GM19324 (cell line): ENCODE results near the gene LRRC8E.
"Not testable (repeated sequence)": the region's sequence is repeated elsewhere in the genome, so short reads cannot be mapped to it uniquely, and the experiment has no call there.

Experiments used
- ATAC-seq: cut with Tn5 transposase; IDR thresholded peaks from one replicate; pipeline ENCODE4 v1.9.1; 2021; ENCODE audit warnings: mild to moderate bottlenecking, moderate library complexity; ENCODE audit not compliant: unreplicated experiment, low FRiP score

The LRRC8E gene

DNA sequence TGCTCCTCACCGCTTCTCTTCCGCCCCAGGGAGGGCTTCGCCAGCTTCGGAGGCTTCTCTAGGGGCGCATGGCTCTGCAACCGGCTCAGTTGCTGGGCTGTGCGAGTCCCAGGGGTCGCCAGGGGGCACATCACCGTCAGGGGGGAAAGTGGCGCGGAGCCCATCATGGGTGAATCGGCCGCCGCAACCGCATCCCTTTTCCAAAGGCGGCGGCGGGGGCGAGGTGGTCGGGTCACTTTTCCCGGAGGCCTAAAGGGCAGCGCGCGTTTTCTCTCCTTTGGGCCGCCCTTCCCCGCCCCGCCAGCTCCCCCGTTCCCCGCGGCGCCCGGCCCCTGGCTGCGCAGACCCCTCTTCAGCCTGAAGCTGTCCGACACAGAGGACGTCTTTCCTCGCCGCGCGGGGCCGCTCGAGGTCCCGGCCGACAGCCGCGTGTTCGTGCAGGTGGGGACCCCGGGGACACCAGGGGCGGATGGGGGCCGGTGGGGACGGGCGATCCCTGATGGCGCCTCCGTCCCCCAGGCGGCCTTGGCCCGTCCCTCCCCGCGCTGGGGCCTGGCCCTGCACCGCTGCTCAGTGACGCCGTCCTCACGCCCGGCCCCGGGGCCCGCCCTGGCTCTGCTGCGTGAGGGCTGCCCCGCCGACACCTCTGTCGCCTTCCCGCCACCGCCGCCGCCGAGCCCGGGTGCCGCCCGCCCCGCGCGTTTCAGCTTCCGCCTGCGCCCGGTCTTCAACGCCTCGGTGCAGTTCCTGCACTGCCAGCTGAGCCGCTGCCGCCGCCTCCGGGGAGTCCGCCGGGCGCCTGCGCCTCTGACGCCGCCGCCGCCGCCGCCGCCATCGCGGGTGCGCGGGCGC, 28.0 kb downstream of the LRRC8E start:
- ATAC-seq, result no peak

DNA sequence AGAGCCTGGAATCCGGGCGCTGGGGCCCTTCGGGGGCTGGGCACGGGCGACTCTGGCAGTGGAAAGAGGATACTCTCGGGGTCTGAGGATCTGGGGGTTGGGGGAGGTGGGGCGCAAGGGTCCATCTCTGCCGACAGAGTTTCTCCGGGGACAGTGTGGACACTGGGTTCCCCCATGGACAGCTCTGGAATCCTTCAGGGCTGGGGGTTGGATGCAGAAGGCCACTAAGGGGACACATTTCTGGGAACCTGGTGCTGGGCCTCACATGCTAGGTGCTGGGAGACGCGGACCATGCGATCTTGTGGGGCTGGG, 28.6 kb downstream of the LRRC8E start:
- ATAC-seq, result no peak

DNA sequence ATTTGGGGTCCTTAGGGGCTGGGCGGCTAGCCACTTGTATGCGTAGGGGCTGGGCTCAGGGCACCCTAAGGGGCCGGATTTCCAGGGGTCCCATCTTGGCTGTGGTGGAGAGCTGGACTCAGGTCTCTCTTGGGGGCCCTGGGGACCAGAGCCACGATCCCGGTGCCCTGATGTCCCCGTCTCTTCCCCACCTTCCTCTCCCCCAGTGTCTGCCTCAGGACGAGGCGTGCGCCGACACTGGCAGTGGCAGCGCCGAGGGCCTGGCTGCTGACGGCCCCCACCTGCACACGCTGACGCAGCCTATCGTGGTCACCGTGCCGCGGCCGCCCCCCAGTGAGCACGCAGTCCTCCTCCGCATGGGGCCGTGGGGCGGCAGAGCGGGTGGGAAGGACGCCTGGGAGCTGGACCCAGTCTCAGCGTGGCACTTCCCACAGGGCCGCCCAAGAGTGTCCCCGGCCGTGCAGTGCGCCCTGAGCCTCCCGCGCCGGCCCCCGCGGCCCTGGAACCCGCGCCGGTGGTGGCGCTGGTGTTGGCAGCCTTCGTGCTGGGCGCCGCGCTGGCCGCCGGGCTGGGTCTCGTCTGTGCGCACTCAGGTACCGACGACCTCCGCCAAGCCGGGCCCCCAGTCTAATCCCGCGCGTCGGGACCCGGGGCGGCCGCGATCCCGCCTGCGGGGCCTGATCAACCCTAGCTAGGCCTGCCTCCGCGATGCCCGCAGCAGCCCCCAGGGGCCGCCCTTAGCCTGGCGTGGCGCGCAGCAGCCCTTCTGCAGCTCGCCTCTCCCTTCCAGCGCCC, 29.2 kb downstream of the LRRC8E start:
- ATAC-seq, result no peak

DNA sequence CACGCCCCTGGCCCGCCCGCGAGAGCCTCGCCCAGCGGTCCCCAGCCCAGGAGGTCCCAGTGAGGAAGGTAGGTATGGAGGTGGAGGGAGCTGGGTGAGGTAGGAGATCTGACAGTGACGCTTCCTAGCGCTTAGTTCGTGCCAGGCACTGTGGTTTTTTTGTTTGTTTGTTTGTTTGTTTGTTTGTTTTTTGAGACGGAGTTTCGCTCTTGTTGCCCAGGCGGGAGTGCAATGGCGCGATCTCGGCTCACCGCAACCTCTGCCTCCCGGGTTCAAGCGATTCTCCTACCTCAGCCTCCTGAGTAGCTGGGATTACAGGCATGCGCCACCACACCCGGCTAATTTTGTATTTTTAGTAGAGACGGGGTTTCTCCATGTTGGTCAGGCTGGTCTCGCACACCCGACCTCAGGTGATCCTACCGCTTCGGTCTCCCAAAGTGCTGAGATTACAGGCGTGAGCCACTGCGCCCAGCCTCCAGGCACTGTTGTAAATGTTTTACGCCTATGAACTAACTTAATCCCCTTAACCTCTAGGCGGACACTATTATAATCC, 29.8 kb downstream of the LRRC8E start:
- ATAC-seq, result not testable (repeated sequence)

DNA sequence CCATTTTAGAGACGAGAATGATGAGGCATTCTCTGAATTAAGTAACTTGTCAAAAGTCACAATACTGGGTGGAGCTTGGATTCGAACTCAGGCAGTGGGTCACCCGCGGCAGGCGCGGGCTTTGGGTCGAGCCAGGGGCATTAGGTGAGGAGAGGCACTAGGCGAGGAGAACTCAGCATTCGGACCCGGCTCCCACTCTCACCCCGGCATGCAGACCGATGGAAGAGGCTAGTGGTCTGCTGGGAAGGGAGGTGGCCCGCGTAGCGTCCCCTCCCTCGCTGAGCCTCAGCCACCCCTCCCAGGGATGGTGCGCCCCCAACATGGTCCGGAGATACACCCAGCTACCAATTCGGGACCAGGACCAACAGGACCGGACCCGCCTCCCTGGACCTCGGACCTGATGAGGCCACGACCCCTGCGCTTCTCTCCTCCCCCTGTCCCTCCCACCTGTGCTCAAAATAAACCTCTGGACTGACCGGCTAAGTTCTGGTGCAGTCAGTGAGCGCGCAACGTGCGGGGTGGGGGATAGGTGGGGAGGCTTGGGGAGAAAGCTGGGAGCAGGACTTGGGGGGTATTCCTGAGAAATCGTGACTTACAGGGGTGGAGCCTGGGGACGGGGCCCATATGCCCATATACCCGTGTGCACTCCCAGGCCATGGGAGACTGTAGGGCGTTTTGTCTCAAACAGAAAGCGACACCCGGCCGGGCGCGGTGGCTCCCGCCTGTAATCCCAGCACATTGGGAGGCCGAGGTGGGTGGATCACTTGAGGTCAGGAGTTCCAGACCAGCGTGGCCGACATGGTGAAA, 30.5 kb downstream of the LRRC8E start:
- no peak for ATAC-seq

DNA sequence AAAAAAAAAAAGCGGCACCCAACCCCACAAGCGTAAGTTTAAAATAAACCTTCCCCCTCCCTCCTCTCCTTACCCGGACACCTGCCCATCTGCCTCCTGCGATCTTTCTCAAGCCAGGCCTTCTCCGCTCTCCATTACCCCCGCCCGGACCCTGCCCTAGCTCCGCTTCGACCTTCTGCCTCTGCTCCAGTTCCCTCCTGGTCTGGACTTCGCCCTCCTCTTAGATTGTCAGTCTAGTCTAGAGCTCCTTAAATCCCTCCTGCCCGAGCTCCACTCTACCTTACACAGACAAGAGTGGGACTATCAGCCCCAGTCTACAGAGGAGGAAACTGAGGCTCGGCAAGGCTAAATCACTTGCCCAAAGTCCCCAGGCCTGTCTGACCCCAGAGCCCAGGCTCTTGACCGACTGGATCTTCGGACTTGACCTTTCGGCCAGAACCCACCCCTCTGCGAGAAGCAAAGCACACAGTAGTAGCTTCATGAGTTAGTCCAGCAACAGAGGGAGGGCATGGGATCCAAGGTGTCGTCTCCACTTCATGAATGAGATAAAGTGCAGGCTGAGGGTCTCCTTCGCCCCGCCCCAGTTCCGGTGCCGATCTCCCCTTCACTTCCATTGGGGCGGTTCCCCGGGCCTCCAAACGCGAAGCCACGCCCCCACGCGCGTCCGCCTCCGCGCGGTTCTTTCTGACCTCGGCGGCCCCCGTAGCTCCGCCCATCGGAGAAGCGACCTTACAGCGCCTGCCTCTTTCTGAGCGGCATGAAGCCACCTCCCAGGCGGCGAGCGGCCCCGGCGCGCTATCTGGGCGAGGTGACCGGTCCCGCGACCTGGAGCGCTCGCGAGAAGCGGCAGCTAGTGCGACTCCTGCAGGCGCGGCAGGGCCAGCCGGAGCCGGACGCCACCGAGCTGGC, 31.6 kb downstream of the LRRC8E start, which contains the start of gene SNAPC2:
Gene SNAPC2, plus strand, starts transcription at position 729 of the 909 bp plus-strand sequence. Its CDS starts 29 bp downstream, at position 758.
- ATAC-seq, result peak; percentile 74

DNA sequence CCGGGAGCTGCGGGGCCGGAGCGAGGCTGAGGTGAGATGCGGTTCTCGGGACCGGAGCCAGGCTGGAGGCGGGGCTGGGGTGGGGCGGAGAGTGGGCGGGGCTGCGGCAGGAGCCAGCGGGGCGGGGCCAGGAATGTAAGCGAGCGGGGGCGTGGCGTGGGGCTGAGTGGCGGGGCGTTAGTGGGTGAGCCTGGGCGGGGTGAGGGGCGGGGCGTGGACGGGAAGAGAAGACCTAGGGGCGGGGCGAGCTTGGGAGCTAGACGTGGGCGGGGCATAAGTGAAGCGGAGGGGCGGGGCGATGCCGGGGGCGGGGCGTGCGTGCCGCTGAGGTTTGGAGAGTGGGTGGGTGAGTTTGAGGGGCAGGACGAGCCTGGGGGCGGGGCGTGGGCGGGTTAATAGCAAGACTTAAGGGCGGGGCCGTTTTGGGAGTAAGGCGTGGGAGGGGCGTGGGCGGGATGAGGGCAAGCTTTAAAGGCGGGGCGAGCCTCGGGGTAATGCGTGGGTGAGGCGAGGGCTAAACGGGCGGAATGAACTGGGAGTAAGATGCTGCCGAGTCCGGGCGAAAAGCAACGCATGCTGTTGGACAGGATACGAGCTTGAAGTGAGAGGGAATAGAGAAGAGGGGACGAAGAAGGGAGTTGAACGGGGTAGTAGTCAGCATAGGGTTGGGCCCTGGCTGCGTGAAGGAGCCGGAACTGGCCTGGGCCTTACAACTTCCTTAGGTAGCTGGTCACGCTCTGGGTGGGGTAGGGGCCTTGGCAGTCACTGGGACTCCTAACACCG, 32.4 kb downstream of the LRRC8E start:
- peak; percentile 56 for ATAC-seq

DNA sequence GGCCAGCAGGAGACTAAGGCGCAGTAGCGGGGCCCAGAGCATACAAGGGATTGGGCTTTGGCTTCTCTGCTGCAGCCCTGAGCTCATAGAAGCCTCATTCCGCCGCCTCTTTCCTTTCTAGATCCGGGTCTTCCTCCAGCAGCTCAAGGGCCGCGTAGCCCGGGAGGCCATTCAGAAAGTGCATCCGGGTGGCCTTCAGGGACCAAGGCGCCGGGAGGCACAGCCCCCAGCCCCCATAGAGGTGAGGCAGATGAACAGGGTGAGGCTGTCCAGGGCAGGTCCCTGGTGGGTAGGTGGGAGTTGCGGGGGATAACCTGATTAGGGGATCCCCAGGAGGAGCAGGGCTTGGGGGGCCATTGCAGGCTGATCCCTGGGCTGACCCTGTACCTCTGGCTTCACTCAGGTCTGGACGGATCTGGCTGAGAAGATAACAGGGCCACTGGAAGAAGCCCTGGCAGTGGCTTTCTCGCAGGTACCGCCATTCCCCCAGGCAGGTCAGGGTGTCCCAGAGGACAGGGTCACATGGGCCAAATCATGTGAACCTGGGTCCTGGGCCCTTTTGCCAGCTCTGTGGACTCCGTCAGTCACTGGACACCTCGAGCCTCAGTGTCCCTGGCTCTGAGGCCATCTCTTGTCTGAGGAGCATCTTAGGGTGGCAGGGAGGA, 33.1 kb downstream of the LRRC8E start:
- ATAC-seq, result no peak

DNA sequence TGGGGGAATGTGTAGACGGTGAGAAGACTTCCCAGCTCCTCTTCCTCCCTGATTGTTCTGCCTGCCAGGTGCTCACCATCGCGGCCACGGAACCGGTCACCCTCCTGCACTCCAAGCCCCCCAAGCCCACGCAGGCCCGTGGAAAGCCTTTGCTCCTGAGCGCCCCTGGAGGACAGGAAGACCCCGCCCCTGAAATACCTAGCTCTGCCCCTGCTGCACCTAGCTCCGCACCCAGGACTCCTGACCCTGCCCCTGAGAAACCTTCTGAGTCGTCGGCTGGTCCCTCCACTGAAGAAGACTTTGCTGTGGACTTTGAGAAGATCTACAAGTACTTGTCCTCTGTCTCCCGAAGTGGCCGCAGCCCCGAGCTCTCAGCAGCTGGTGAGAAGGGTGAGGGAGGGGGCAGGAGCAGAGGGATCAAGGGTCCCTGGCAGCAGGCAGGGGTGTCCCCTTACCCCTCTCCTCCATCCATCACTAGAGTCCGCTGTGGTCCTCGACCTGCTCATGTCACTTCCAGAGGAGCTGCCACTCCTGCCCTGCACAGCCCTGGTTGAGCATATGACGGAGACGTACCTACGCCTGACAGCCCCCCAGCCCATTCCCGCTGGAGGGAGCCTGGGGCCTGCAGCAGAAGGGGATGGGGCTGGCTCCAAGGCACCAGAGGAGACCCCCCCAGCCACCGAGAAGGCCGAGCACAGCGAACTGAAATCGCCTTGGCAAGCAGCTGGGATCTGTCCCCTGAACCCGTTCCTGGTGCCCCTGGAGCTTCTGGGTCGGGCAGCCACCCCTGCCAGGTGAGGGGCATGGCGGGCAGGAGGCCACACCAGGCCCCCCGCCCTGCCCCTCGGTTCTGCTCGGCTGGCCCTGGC, 33.9 kb downstream of the LRRC8E start:
- no peak for ATAC-seq

DNA sequence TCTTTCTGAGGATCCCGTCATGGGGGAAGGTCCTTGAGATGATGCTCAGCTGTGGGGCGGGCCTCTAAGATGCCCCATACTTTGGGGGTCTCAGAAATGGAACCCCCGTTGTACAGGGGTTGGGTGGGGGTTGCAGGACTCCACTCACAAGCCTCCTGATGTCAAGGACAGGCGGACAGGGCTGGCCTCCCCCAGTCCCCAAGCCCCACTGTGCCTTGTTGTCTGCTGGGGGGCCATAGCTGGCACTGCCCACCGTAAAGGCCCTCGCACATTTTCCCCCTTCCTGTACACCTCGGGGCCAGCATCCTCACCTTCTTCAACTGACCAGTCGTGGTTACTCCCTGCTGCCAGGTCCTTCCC, 34.5 kb downstream of the LRRC8E start:
- no peak for ATAC-seq

DNA sequence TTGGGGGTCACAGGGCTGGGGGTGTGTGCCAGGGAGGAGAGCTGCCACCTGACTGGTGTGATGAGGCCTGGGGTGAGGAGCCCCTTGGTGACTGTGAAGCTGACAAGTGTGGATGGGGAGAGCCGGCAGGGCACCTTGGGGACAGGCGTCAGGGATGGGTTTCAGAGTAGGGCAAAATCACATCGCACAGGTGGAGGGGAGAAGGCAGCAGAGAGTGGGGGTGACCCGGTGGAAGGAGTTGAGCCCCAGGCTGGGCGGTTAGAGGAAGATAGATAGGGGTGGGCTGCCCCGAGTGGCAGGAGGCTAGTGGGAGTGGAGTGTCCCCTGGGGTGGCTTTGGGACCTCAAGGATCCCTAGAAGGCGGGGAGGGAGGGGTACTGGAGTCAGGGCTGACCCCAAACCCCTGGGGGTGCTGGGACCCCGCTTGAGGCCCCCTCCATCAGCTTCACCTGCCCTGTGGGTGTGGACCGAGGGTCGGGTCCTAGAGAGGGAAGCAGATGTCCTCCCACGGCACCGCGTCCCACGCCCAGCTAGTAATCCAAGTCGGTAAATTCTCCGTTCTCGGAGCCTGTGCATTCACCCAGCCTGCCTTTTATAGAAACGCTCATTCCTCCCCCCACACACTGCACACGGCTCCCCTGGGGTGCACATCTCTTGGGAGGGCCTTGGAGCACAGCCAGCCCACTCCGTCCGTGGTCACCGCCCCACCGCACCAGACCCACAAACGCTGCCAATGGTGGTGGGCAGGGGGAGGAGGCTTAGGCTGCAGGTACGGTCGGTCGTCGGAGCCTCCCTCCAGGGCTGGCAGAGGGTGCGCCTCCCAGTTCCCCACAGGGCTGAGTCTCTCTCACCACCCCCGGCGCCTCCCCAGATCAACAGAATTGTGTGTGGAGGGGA, 35.2 kb downstream of the LRRC8E start:
- no peak for ATAC-seq

DNA sequence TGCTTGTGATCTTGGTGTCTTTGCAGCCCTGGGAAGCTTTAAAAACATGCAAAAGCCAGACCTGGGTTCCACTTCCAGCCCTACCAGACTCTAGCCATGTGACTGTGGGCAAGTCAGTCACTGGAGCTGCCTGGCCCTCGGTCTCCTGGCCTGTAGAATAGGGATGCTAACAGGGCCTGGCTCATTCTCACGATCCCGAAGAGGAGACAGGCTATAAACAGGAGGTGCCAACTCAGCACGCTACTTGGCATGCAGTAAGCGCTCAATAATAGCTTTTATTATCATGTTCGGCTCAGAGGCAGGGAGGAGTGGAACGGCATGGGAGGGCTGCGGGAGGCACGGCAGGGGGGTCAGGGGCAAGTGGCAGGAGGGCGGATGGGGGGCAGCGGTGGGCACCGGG, 35.9 kb downstream of the LRRC8E start:
- no peak for ATAC-seq

DNA sequence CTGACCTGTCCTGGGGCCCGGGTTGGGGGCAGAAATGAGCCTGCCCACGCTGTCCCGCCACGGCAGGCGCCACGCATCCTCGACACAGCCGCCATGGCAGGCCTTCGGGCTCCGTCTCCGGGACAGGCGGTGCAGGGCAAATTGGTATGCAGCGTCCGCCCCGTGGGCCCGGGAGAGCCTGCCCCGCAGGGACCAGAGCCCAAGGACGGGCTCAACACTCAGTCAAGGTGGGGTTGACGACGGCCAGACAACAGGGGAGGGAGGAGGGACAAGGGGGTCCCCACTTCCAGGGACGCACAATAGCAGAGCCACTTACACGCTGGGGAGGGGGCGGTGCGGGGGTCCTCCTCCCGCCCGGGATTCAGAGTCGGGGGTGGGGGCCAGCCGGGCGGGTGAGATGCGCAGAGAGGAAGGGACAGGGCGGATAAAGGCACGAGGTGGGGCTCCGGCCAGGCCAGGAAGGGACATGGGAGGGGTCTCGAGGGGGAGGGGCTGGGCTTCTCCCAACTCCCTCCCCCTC, 36.4 kb downstream of the LRRC8E start:
- ATAC-seq, result no peak

DNA sequence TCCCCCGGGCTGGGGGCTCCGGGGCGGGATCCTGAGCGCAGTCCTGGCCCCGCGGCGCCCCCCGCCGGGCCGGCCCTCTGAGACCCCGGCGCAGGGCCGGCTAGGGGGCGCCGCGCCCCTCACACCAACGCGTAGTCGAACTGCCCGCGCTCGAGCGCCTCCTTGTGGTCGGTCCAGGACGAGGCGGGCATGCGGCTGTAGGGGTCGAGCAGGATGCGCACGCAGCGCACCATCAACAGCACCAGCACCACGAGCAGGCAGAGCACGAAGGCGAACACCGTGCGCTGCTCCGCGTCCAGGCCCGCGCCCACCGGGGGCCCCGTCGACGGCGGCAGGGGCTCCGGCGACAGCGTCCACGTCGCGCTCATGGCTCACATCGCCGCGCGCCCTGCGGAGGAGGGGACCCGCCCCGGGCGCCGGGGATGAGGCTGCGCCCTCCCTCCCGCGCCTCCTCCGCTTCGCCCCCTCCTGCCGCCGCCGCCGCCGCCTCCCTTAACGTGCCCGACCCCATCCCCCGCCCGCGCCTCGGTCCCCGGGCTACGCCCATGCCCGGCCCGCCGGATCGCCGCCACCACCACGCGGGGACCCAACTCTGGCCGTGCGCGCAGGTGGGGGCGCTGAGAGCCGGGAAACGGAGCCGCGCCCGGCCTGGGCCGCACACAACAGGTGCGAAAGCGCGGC, 37.0 kb downstream of the LRRC8E start:
- no peak for ATAC-seq

DNA sequence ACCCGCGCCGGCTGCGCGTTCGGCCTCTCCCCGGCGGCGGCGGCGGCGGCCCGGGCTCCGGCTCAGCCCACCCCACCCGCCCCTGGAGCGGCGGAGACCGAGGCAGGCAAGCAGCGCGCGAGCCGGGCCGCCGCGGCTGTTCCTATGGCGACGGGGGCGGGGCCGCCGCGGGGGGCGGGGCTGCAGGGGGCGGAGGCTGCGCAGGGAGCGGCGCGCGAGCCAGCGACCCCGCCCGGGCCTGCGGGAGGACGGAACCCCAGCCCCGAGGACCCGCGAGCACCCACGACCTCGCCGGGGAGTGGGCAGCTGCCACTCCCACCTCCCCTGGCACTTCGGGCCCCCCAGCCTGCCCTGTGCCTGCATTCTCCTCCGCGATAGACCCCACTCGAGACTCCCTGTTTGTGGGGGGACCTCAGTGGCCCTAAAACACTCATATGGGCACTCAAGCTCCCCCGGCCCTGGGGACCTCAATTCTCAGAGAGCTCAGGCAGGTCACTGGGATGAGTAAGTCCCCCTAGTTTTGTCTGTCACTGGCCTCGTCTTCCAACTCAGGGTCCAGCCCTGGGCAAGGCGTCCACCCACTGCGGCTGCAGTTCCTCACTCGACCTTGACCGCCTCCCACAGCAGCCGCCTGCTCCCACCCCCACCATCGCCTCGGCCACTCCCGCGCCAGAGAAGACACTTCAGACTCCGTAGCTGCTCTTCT, 37.9 kb downstream of the LRRC8E start, which contains the start of gene CTXN1:
Gene CTXN1, minus strand, starts transcription at position 115 of the 706 bp plus-strand sequence. CDS start 597 bp downstream, outside the sequence.
- no peak for ATAC-seq
